ENCODE data around the gene ARL3. TPM values are rescaled to one million over a fixed set of nuclear protein-coding genes. Genes with fewer than 3 reads are reported as not detected.
A peak's percentile ranks its signal among the peaks of the same experiment; 100 is the strongest.

Gene ARL3
- total RNA-seq, 1 experiment from 2014 or later = 13.3 TPM

GRCh38 chr10:102629661-102630614 lies 84.3 kb downstream of the ARL3 start:
- Mint-ChIP-seq H3K36me3 (no peaks in the 10 kb centered on the region), H3K9me3 (no peaks in the 10 kb centered on the region), H3K4me3 (no peak overlapping the region; the same call in 1 of the 2 replicates), H3K27me3 (ENCODE audit: low read depth) (no peaks in the 10 kb centered on the region; the same call in 1 of the 2 replicates), H3K27ac (peak overlapping the region; percentile 90), H3K4me1 (peaks cover 85% of the 10 kb centered on the region)
- DNase-seq (ENCODE audit: low spot score) (peak; percentile 67), ATAC-seq (peak; percentile 74)
- TF ChIP-seq ZBTB43 (CRISPR knock-in tag; IDR thresholded peaks at IDR 0.05) (0 out of 2 replicates have a peak, but pooled peaks have one; percentile 46), EMX1 (CRISPR knock-in tag; IDR thresholded peaks at IDR 0.05) (no peak), AFF4 (CRISPR knock-in tag; IDR thresholded peaks at IDR 0.05; ENCODE audit: borderline replicate concordance) (0 out of 2 replicates have a peak, but pooled peaks have one; percentile 25), SP1 (CRISPR knock-in tag; conservative IDR thresholded peaks at IDR 0.05) (0 out of 2 replicates have a peak, but pooled peaks have one; percentile 32), ZNF423 (CRISPR knock-in tag; IDR thresholded peaks at IDR 0.05) (peak; percentile 89)
- POLR2A ChIA-PET = interaction anchor here (0.6 to 2.1 kb wide), 9 partner anchors 8 to 84 kb away, joined by 3 to 15 read pairs (median 4); partner anchors contain the start of genes ARL3 and TRIM8
- CTCF ChIA-PET = interaction anchor here (0.7 to 4.9 kb wide), 15 partner anchors 9 to 127 kb away, joined by 3 to 45 read pairs (median 5); partner anchors contain the start of genes ACTR1A, ARL3, SUFU and TRIM8

GRCh38 chr10:102628451-102628911 lies 85.7 kb downstream of the ARL3 start:
- Mint-ChIP-seq H3K4me1 (peaks cover 82% of the 10 kb centered on the region), H3K36me3 (no peaks in the 10 kb centered on the region), H3K27me3 (ENCODE audit: low read depth) (no peaks in the 10 kb centered on the region), H3K27ac (peak overlapping the region; percentile 90), H3K9me3 (no peaks in the 10 kb centered on the region), H3K4me3 (no peak overlapping the region)
- no peak for DNase-seq (ENCODE audit: low spot score)
- ChIA-PET POLR2A (interaction anchor here (0.6 to 2.9 kb wide), 9 partner anchors 9 to 301 kb away, joined by 3 to 22 read pairs (median 4); partner anchors contain the start of genes ARL3 and TRIM8), CTCF (interaction anchor here (0.6 to 5.1 kb wide), 10 partner anchors 10 to 87 kb away, joined by 3 to 45 read pairs (median 6); partner anchors contain the start of genes ARL3 and TRIM8)
- no peak for ATAC-seq
- TF ChIP-seq TP53 (CRISPR knock-in tag; IDR thresholded peaks at IDR 0.05) (no peak), FOXJ3 (CRISPR knock-in tag; IDR thresholded peaks at IDR 0.05; ENCODE audit: borderline replicate concordance) (no peak), GRHL2 (CRISPR knock-in tag; IDR thresholded peaks at IDR 0.05; ENCODE audit: insufficient replicate concordance, severe bottlenecking) (no peak), ZBTB43 (CRISPR knock-in tag; IDR thresholded peaks at IDR 0.05) (no peak), ZNF416 (CRISPR knock-in tag; IDR thresholded peaks at IDR 0.05) (no peak), ZNF232 (CRISPR knock-in tag; IDR thresholded peaks at IDR 0.05) (no peak), SMAD4 (CRISPR knock-in tag; IDR thresholded peaks at IDR 0.05) (no peak), GABPB1 (CRISPR knock-in tag; IDR thresholded peaks at IDR 0.05) (no peak), NR3C1 (CRISPR knock-in tag; conservative IDR thresholded peaks at IDR 0.05; ENCODE audit: low read depth) (no peak), SOX15 (CRISPR knock-in tag; IDR thresholded peaks at IDR 0.05) (no peak), ARID4B (CRISPR knock-in tag; IDR thresholded peaks at IDR 0.05; ENCODE audit: borderline replicate concordance) (no peak), HMGXB4 (CRISPR knock-in tag; IDR thresholded peaks at IDR 0.05) (no peak)

Measured in WTC11 (cell line).